Psoas muscle (tissue), 8 donors: ENCODE results near the gene SYT5. TPM values are rescaled to one million over a fixed set of nuclear protein-coding genes. Genes with fewer than 3 reads are reported as not detected.
A peak's percentile ranks its signal among the peaks of the same experiment; 100 is the strongest.

Experiments used
- ATAC-seq, 4 donors: fragments of 200-7000 bp; cut with Tn5 transposase; one replicate each; pipeline ENCODE4 v1.9.1; 2020; ENCODE audit warnings: moderate library complexity in 3 of 4, mild to moderate bottlenecking in 2 of 4
- DNase-seq, 2 donors: peaks; one replicate each; pipeline ENCODE4 v3.0.0-alpha.2; 2020
- H3K27ac ChIP-seq: fragments of 200-600 bp; one replicate; pipeline ENCODE4 v1.8.0; 2022
- H3K27me3 ChIP-seq, 3 donors: fragments of 200-600 bp in 1 of 3; one replicate each; pipeline versions ENCODE4 v1.6.1 to v1.8.0; 2013 to 2022; ENCODE audit warnings: low read length in 2 of 3, mild to moderate bottlenecking in 2 of 3, moderate library complexity in 1 of 3; ENCODE audit not compliant: insufficient read depth in 3 of 3
- H3K36me3 ChIP-seq, 2 donors: fragments of 200-600 bp in 1 of 2; one replicate each; pipeline versions ENCODE4 v1.6.1 to v1.8.0; 2013 to 2022; ENCODE audit warnings: low read depth in 1 of 2, mild to moderate bottlenecking in 1 of 2, moderate library complexity in 1 of 2; ENCODE audit not compliant: insufficient read depth in 1 of 2
- H3K4me1 ChIP-seq: fragments of 200-600 bp; one replicate; pipeline ENCODE4 v1.8.0; 2022
- H3K4me3 ChIP-seq: fragments of 200-600 bp; one replicate; pipeline ENCODE4 v1.8.0; 2022; ENCODE audit warnings: mild to moderate bottlenecking
- H3K9me3 ChIP-seq: fragments of 200-600 bp; one replicate; pipeline ENCODE4 v1.8.0; 2022
- WGBS, 3 donors: extraction: QIAGEN DNeasy Blood & Tissue Kit; methylation state at CpG; one replicate each; pipeline versions ENCODE4 v1.1.6 to v1.1.7; 2013; 5-methylcytosine and 5-hydroxymethylcytosine counted together
- intact Hi-C, 2 donors: fragments of 100-400 bp; cut with DNase I; formaldehyde crosslinking; loops; one replicate each; pipeline versions ENCODE4 v1.11.0 to v1.14.2; 2022
- polyA plus RNA-seq, 3 donors: library from polyadenylated mRNA; stranded (reverse); fragments of 200-250 nt; gene quantifications; one replicate each; pipeline ENCODE4 v1.2.3, GENCODE V29; 2013
- total RNA-seq, 4 donors: library from RNA; stranded (reverse); fragmentation: NEBNext Ultra II Directional in 2 of 4; extraction: Animal tissue kit (Norgen Biotek cat#: 25700) in 2 of 4; gene quantifications; one replicate each; pipeline versions ENCODE4 v1.2.1 to v1.2.4, GENCODE V29; 2021 to 2023
- TF ChIP-seq, protein P1 (sequence below): fragments of 200-600 bp; IDR thresholded peaks from one replicate; pipeline ENCODE4 v1.8.0; 2022; ENCODE audit warnings: antibody characterized with exemption
- donor health status: healthy with polysubstance abuse.
- donor health status: DM: no; HTN: no; CAD: no; lungs with moderate emphysema.
- donor health status: Bipolar disorder and iron deficiency.
- donor health status: healthy.
- donor health status: DM: yes; HTN: yes; CAD: no.
- donor health status: DM: no; HTN: no; CAD: no.
- donor health status: DM: no; HTN: no; CAD: no.
- donor health status: DM: yes; HTN: yes; CAD: no.

The SYT5 gene
- total and polyA plus RNA-seq, 7 donors, result 0.03 to 0.13 TPM; not detected in 5

DNA sequence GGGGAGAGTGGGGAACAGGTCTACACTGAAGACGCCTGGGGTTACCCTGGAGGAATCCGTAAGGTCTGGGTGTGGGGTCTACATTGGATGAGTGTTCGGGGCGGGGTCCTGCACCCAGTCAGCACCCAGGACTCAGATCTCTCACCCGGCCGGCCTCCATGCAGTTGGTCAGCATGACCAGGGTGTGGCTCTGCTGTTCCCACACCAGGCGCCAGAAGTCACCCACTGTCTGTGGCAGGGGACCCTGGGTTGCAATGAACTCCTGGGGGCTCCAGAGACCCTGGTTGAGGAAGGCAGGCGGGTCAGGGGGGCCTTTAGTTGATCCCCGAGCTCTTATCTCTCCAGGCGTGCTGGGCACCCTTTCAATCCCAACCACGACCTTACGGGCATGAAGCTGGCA lies 6.0 kb upstream of the SYT5 start:
- no peak overlapping the region for H3K4me3 ChIP-seq
- 71 to 75% (median 72%) methylated on average over 11 to 12 of the region's 12 CpGs for WGBS, 3 donors
- intact Hi-C loops, result no loop called here
- TF ChIP-seq, protein P1, sequence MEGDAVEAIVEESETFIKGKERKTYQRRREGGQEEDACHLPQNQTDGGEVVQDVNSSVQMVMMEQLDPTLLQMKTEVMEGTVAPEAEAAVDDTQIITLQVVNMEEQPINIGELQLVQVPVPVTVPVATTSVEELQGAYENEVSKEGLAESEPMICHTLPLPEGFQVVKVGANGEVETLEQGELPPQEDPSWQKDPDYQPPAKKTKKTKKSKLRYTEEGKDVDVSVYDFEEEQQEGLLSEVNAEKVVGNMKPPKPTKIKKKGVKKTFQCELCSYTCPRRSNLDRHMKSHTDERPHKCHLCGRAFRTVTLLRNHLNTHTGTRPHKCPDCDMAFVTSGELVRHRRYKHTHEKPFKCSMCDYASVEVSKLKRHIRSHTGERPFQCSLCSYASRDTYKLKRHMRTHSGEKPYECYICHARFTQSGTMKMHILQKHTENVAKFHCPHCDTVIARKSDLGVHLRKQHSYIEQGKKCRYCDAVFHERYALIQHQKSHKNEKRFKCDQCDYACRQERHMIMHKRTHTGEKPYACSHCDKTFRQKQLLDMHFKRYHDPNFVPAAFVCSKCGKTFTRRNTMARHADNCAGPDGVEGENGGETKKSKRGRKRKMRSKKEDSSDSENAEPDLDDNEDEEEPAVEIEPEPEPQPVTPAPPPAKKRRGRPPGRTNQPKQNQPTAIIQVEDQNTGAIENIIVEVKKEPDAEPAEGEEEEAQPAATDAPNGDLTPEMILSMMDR, result no peak
- DNase-seq, result no peak
- H3K27me3 ChIP-seq, result peaks cover 0 to 37% (median 2%) of the 10 kb centered on the region in 3 donors
- H3K36me3 ChIP-seq, result no peaks in the 10 kb centered on the region
- no peak overlapping the region for H3K27ac ChIP-seq
- H3K4me1 ChIP-seq, result no peaks in the 10 kb centered on the region
- H3K9me3 ChIP-seq, result no peaks in the 10 kb centered on the region
- no peak for ATAC-seq

DNA sequence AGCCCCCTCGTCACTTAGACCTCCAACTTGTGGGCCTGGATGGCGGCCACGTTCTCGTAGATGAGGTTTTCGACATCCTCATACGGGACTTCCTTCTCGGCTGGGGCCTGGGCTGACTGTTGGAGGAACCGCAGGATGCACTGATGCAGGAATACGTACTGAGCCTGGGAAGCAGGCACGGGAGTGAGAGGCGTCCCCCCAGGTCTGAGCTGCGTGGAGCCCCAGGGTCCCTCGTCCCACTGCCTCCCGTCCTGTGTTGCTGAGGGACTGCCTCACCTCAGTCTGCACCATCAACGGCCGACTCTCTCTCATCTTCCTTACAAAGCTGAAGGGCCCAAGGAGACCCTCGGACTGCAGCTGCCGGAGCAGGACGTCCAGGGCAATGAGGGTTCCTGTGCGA lies 1.7 kb upstream of the SYT5 start:
- ATAC-seq (no peak), DNase-seq (no peak)
- TF ChIP-seq, protein P1, result no peak
- H3K27me3 ChIP-seq, result peaks cover 0 to 81% (median 21%) of the 10 kb centered on the region in 3 donors
- no peaks in the 10 kb centered on the region for H3K9me3 ChIP-seq
- H3K4me3 ChIP-seq, result no peak overlapping the region
- WGBS, 3 donors, result 68 to 70% (median 69%) methylated on average over 20 of the region's 20 CpGs
- peaks cover 7% of the 10 kb centered on the region for H3K4me1 ChIP-seq
- H3K27ac ChIP-seq, result no peak overlapping the region
- intact Hi-C loops, result no loop called here
- no peaks in the 10 kb centered on the region for H3K36me3 ChIP-seq

DNA sequence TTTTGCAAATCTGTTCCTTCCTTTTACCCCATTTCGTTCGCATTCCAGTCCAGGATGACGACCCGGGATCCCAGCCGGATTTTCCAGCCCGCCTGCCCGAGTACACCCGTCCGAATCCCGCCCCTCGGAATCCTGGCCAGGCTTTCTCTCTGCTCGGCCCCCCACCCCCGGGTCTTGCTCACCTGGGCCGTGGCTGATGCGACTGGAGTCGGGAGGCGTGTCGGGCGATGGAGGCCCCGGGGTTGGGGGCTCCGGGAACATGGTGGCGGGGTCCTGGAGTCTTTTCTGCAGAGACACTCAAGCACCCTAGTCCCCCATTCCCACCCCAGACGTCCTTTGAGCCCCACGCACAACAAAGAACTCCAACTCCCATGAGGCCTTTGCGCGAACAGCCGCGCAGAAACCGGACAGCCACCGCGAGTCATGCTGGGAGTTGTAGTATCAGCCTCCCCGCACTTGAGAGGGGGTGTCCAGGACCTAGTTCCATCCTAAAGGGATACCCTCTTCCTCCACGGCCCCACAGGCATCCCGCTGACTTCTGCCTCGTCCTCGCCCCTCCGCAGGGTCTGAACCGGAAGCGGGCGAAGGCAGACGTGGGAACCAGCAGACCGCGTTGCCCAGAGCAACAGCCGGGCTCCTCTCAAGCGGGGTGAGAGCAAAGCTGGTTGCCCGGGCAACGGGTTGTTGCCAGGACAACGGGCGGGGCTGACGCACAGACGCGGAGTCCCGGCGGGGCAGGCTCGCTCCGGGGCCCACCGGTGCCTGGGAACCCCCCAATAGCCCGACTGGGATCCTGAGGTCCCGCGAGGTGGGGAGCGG lies 1.1 kb downstream of the SYT5 start:
- Histone ChIP-seq H3K4me3 (peak overlapping the region; percentile 56), H3K27ac (no peak overlapping the region), H3K4me1 (peaks cover 7% of the 10 kb centered on the region), H3K9me3 (no peaks in the 10 kb centered on the region), H3K36me3 (no peaks in the 10 kb centered on the region), H3K27me3 (peaks cover 0 to 92% (median 38%) of the 10 kb centered on the region in 3 donors)
- ATAC-seq (peak; percentile 76 to 93 (median 84)), DNase-seq (peak; percentile 61 to 74)
- intact Hi-C loops, result no loop called here
- TF ChIP-seq, protein P1, result no peak
- WGBS, 3 donors, result 3 to 4% (median 3%) methylated on average over 54 to 61 of the region's 61 CpGs

DNA sequence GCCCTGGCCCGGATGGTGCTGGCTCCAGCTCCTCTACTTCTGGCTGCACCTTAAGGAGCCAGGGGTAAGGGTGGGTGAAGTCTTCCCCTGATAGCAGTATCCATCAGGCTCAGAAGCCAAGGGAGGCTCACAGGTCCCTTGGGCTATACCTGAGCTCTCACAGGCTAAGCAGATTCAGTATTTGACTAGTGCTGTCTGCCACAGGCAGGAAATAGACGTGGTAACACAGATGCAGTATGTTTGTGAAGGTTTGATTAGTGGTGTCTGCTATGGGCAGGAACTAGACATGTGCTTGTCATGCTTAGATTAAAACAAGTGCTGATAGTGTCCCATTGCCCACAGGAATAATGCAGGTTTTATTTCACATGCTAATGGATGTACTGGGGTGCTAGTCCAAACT lies 4.0 kb downstream of the SYT5 start:
- H3K4me3 ChIP-seq, result no peak overlapping the region
- 21 to 31% (median 27%) methylated on average over 2 of the region's 2 CpGs for WGBS, 3 donors
- H3K9me3 ChIP-seq, result no peaks in the 10 kb centered on the region
- intact Hi-C loops, result no loop called here
- peaks cover 0 to 97% (median 47%) of the 10 kb centered on the region in 3 donors for H3K27me3 ChIP-seq
- H3K36me3 ChIP-seq, result no peaks in the 10 kb centered on the region
- no peak overlapping the region for H3K27ac ChIP-seq
- no peak for DNase-seq
- TF ChIP-seq, protein P1, result no peak
- no peak for ATAC-seq
- H3K4me1 ChIP-seq, result peaks cover 7% of the 10 kb centered on the region
